Forelimb muscle (tissue), 1 donor: ENCODE data around the gene OR2T2. TPM values are rescaled to one million over a fixed set of nuclear protein-coding genes. Genes with fewer than 3 reads are reported as not detected.
"Not testable (repeated sequence)": the region's sequence is repeated elsewhere in the genome, so short reads cannot be mapped to it uniquely, and the experiment has no call there.

Experiments
- DNase-seq: peaks from one replicate; pipeline ENCODE4 v3.0.0-alpha.2; 2013; ENCODE audit warnings: low read depth
- polyA plus RNA-seq: library from polyadenylated mRNA; unstranded; fragments of 120-200 nt; gene quantifications from one replicate; pipeline ENCODE4 v1.2.1, GENCODE V29; 2013; ENCODE audit not compliant: insufficient read length

The OR2T2 gene
- polyA plus RNA-seq, 1 donor, result not detected

GRCh38 chr1:248450466-248451145 is 5.2 kb downstream of the OR2T2 start:
- not testable (repeated sequence) for DNase-seq

- DNase-seq, result not testable (repeated sequence)
These were observed 8.2 kb downstream of the OR2T2 start for GRCh38 chr1:248453619-248454018.

- DNase-seq, result not testable (repeated sequence)
These were observed 9.6 kb downstream of the OR2T2 start for GRCh38 chr1:248455045-248455444.

- not testable (repeated sequence) for DNase-seq
These were observed 11.2 kb downstream of the OR2T2 start for GRCh38 chr1:248456635-248457034.

- not testable (repeated sequence) for DNase-seq
These were observed 13.7 kb downstream of the OR2T2 start for GRCh38 chr1:248459117-248459516.

GRCh38 chr1:248471154-248471553 is 25.7 kb downstream of the OR2T2 start:
- DNase-seq, result no peak

- DNase-seq, result not testable (repeated sequence)
These were observed 26.7 kb downstream of the OR2T2 start for GRCh38 chr1:248472111-248472510.

- not testable (repeated sequence) for DNase-seq
These were observed 27.6 kb downstream of the OR2T2 start, which contains the start of gene OR2T3 for GRCh38 chr1:248473051-248473450. OR2T3 (plus strand) TSS chr1:248473351; CDS start chr1:248473351, 0 bp downstream.

- not testable (repeated sequence) for DNase-seq
These were observed 30.2 kb downstream of the OR2T2 start for GRCh38 chr1:248475660-248476059.

- DNase-seq, result not testable (repeated sequence)
These were observed 36.5 kb downstream of the OR2T2 start for GRCh38 chr1:248481686-248482579.

- DNase-seq, result not testable (repeated sequence)
These were observed 42.9 kb downstream of the OR2T2 start, which contains the start of gene OR2T5 for GRCh38 chr1:248488289-248488688. OR2T5 (plus strand) TSS chr1:248488589; CDS start chr1:248488589, 0 bp downstream.

GRCh38 chr1:248496661-248497060 is 51.2 kb downstream of the OR2T2 start:
- DNase-seq, result not testable (repeated sequence)

GRCh38 chr1:248500305-248501035 is 55.0 kb downstream of the OR2T2 start:
- not testable (repeated sequence) for DNase-seq

Other genes with a start within 250 kb of the OR2T2 start
- gene OR2M3, start 248.4 kb upstream of the OR2T2 start, polyA plus RNA-seq, result 0.01 TPM
- gene OR2M4, start 214.2 kb upstream of the OR2T2 start, polyA plus RNA-seq, result 0.05 TPM
- not detected for gene OR2T33, start 167.7 kb upstream of the OR2T2 start, polyA plus RNA-seq
- not detected for gene OR2T12, start 142.2 kb upstream of the OR2T2 start, polyA plus RNA-seq
- not detected for gene OR2M7, start 121.1 kb upstream of the OR2T2 start, polyA plus RNA-seq
- not detected for gene OR14C36, start 96.9 kb upstream of the OR2T2 start, polyA plus RNA-seq
- not detected for gene OR2T4, start 84.0 kb upstream of the OR2T2 start, polyA plus RNA-seq
- gene OR2T6, start 69.9 kb upstream of the OR2T2 start, polyA plus RNA-seq, result not detected
- gene OR2T1, start 42.6 kb upstream of the OR2T2 start, polyA plus RNA-seq, result not detected
- gene OR2T3, start 27.7 kb downstream of the OR2T2 start, polyA plus RNA-seq, result not detected
- not detected for gene OR2T5, start 43.0 kb downstream of the OR2T2 start, polyA plus RNA-seq
- not detected for gene OR2G6, start 62.4 kb downstream of the OR2T2 start, polyA plus RNA-seq
- gene OR2T29, start 117.1 kb downstream of the OR2T2 start, polyA plus RNA-seq, result not detected
- not detected for gene OR2T34, start 129.1 kb downstream of the OR2T2 start, polyA plus RNA-seq
- gene OR2T10, start 152.1 kb downstream of the OR2T2 start, polyA plus RNA-seq, result not detected
- gene OR2T11, start 189.5 kb downstream of the OR2T2 start, polyA plus RNA-seq, result not detected
- gene OR2T35, start 199.6 kb downstream of the OR2T2 start, polyA plus RNA-seq, result not detected
- not detected for gene OR2T27, start 209.9 kb downstream of the OR2T2 start, polyA plus RNA-seq